NCI-H187 treated with DMSO at 0.1 percent for 48 hours (cell line): Measurements from ENCODE around the gene TBC1D22A.
"Not testable (repeated sequence)": the region's sequence is repeated elsewhere in the genome, so short reads cannot be mapped to it uniquely, and the experiment has no call there.

Source experiments
- DNase-seq: peaks from one replicate; lab custom pipeline; 2025; lab: John Stamatoyannopoulos, UW

The TBC1D22A gene

GRCh38 chr22:47047321-47048122, 285.1 kb downstream of the TBC1D22A start:
- no peak for DNase-seq

- DNase-seq = no peak
Measured at GRCh38 chr22:47048123-47049077, 285.9 kb downstream of the TBC1D22A start.

- no peak for DNase-seq
Measured at GRCh38 chr22:47049078-47049624, 286.7 kb downstream of the TBC1D22A start.

GRCh38 chr22:47049736-47050400, 287.4 kb downstream of the TBC1D22A start:
- DNase-seq = not testable (repeated sequence)

- DNase-seq = no peak
Measured at GRCh38 chr22:47050401-47051051, 288.1 kb downstream of the TBC1D22A start.

GRCh38 chr22:47051441-47052071, 289.1 kb downstream of the TBC1D22A start:
- no peak for DNase-seq

- no peak for DNase-seq
Measured at GRCh38 chr22:47052236-47053012, 290.0 kb downstream of the TBC1D22A start.

GRCh38 chr22:47053013-47053725, 290.7 kb downstream of the TBC1D22A start:
- DNase-seq = no peak

- no peak for DNase-seq
Measured at GRCh38 chr22:47053726-47054141, 291.3 kb downstream of the TBC1D22A start.

- DNase-seq = no peak
Measured at GRCh38 chr22:47054231-47055072, 292.0 kb downstream of the TBC1D22A start.

- DNase-seq = no peak
Measured at GRCh38 chr22:47055073-47055355, 292.6 kb downstream of the TBC1D22A start.

GRCh38 chr22:47055461-47055860, 293.0 kb downstream of the TBC1D22A start:
- DNase-seq = no peak

- DNase-seq = no peak
Measured at GRCh38 chr22:47055921-47056320, 293.5 kb downstream of the TBC1D22A start.

- DNase-seq = no peak
Measured at GRCh38 chr22:47056361-47056760, 293.9 kb downstream of the TBC1D22A start.

- no peak for DNase-seq
Measured at GRCh38 chr22:47056776-47057470, 294.5 kb downstream of the TBC1D22A start.

GRCh38 chr22:47057916-47058585, 295.6 kb downstream of the TBC1D22A start:
- DNase-seq = no peak

- DNase-seq = no peak
Measured at GRCh38 chr22:47059076-47059475, 296.6 kb downstream of the TBC1D22A start.
